H1 (cell line): ENCODE measurements around the gene TLK1. TPM values are rescaled to one million over a fixed set of nuclear protein-coding genes. Genes with fewer than 3 reads are reported as not detected.

Source experiments
- CTCF ChIA-PET: fragments of 300-600 bp; sonication (Branson Sonifier 250); formaldehyde crosslinking; loops from one replicate; lab custom pipeline; 2021; ENCODE audit not compliant: partially characterized antibody; lab: Charles Lee
- POLR2A ChIA-PET: fragments of 300-600 bp; sonication (Branson Sonifier 250); formaldehyde crosslinking; loops from one replicate; lab custom pipeline; 2021; ENCODE audit warnings: inconsistent platforms; ENCODE audit not compliant: partially characterized antibody; lab: Charles Lee
- DNase-seq, 2 experiments: peaks; one replicate each; pipeline versions ENCODE4 v3.0.0 to v3.0.0-alpha.2; 2010 to 2022; ENCODE audit warnings: low spot score in 2 of 2, low read depth in 1 of 2, mixed read lengths in 1 of 2
- FAIRE-seq: peaks from 2 replicates; lab custom pipeline; 2011; peaks lifted over from hg19 to GRCh38; lab: Jason Lieb, UNC
- H2AFZ ChIP-seq: 2 replicates; pipeline ENCODE4 v1.8.1; 2012; ENCODE audit warnings: low read length, inconsistent platforms
- H2AK5ac ChIP-seq: 2 replicates; pipeline ENCODE4 v1.6.1; 2013; ENCODE audit warnings: low read depth, low read length
- H2BK120ac ChIP-seq: replicated peaks from 2 replicates; pipeline ENCODE3; 2013; ENCODE audit warnings: low read depth, low read length, inconsistent platforms
- H2BK12ac ChIP-seq: 2 replicates; pipeline ENCODE4 v1.6.1; 2013; ENCODE audit warnings: low read depth, low read length
- H2BK15ac ChIP-seq: 2 replicates; pipeline ENCODE4 v1.6.1; 2013; ENCODE audit warnings: low read length
- H2BK20ac ChIP-seq: 2 replicates; pipeline ENCODE4 v1.6.1; 2013; ENCODE audit warnings: low read length
- H2BK5ac ChIP-seq: 2 replicates; pipeline ENCODE4 v1.6.1; 2013; ENCODE audit warnings: low read depth, low read length
- H3K14ac ChIP-seq: 2 replicates; pipeline ENCODE4 v1.6.1; 2013; ENCODE audit warnings: inconsistent platforms; ENCODE audit not compliant: insufficient read length
- H3K18ac ChIP-seq: 2 replicates; pipeline ENCODE4 v1.6.1; 2013; ENCODE audit warnings: low read length; ENCODE audit errors: extremely low read depth
- H3K23ac ChIP-seq: 2 replicates; pipeline ENCODE4 v1.6.1; 2013; ENCODE audit warnings: inconsistent platforms; ENCODE audit not compliant: insufficient read length
- H3K23me2 ChIP-seq: 2 replicates; pipeline ENCODE4 v1.6.1; 2013; ENCODE audit warnings: low read depth, low read length
- H3K27ac ChIP-seq: 2 replicates; pipeline ENCODE4 v1.6.1; 2011; ENCODE audit warnings: low read depth, low read length, inconsistent platforms
- H3K27me3 ChIP-seq, 4 experiments: replicated peaks in 1 of 4; 1 replicate in 1 of 4; 2 replicates in 3 of 4; pipeline versions ENCODE4 v1.6.1 to v1.8.1; 2011 to 2013; ENCODE audit warnings: low read length in 3 of 4, mild to moderate bottlenecking in 3 of 4, inconsistent platforms in 2 of 4, mixed read lengths in 2 of 4, moderate library complexity in 1 of 4; ENCODE audit not compliant: control insufficient read depth in 3 of 4, insufficient read depth in 3 of 4; ENCODE audit errors: extremely low read depth in 1 of 4
- H3K36me3 ChIP-seq, 4 experiments: 2 replicates each; pipeline versions ENCODE4 v1.6.1 to v1.8.1; 2011 to 2013; ENCODE audit warnings: mild to moderate bottlenecking in 4 of 4, low read length in 3 of 4, moderate library complexity in 2 of 4, control low read depth in 1 of 4, inconsistent platforms in 1 of 4; ENCODE audit not compliant: insufficient read depth in 4 of 4, control insufficient read depth in 2 of 4
- H3K4ac ChIP-seq: replicated peaks from 2 replicates; pipeline ENCODE3; 2013; ENCODE audit warnings: low read length, low read depth, mixed read lengths, inconsistent platforms; ENCODE audit not compliant: insufficient read length
- H3K4me1 ChIP-seq, 4 experiments: replicated peaks in 1 of 4; 1 replicate in 1 of 4; 2 replicates in 3 of 4; pipeline versions ENCODE4 v1.6.1 to v1.8.1; 2011 to 2013; ENCODE audit warnings: low read length in 3 of 4, inconsistent platforms in 2 of 4, mixed read lengths in 1 of 4; ENCODE audit not compliant: insufficient read depth in 4 of 4, control insufficient read depth in 3 of 4
- H3K4me2 ChIP-seq, 2 experiments: 2 replicates each; pipeline versions ENCODE4 v1.6.1 to v1.8.1; 2011 to 2013; ENCODE audit warnings: low read depth in 2 of 2, low read length in 2 of 2, control low read depth in 1 of 2, inconsistent platforms in 1 of 2, mild to moderate bottlenecking in 1 of 2; ENCODE audit not compliant: insufficient read depth in 1 of 2
- H3K4me3 ChIP-seq, 4 experiments: fragments of 200-600, 300-600 bp in 1 of 4; sonication (generic), shearing (Covaris generic), sonication (Bioruptor Twin) in 1 of 4; 2 replicates each; pipeline versions ENCODE4 v1.5.1 to v1.8.1; 2011 to 2016; ENCODE audit warnings: low read length in 4 of 4, low read depth in 3 of 4, control low read depth in 2 of 4, inconsistent platforms in 2 of 4, mild to moderate bottlenecking in 2 of 4, mixed read lengths in 1 of 4, moderate library complexity in 1 of 4; ENCODE audit not compliant: insufficient read depth in 2 of 4; ENCODE audit errors: extremely low read depth in 1 of 4
- H3K56ac ChIP-seq: replicated peaks from 2 replicates; pipeline ENCODE3; 2013; ENCODE audit warnings: low read depth, mild to moderate bottlenecking, mixed read lengths, low read length, inconsistent platforms; ENCODE audit not compliant: insufficient read length
- H3K79me1 ChIP-seq: 2 replicates; pipeline ENCODE4 v1.6.1; 2013; ENCODE audit warnings: low read depth, low read length, control low read depth
- H3K79me2 ChIP-seq, 2 experiments: 2 replicates each; pipeline versions ENCODE4 v1.6.1 to v1.8.1; 2012 to 2013; ENCODE audit warnings: low read length in 2 of 2, mild to moderate bottlenecking in 2 of 2, inconsistent platforms in 1 of 2; ENCODE audit not compliant: insufficient read depth in 2 of 2, control insufficient read depth in 1 of 2
- H3K9ac ChIP-seq, 4 experiments: replicated peaks in 1 of 4; 1 replicate in 1 of 4; 2 replicates in 3 of 4; pipeline versions ENCODE4 v1.6.1 to v1.8.1; 2011 to 2013; ENCODE audit warnings: low read depth in 3 of 4, low read length in 3 of 4, control low read depth in 2 of 4, mild to moderate bottlenecking in 2 of 4, moderate library complexity in 2 of 4, inconsistent platforms in 1 of 4; ENCODE audit errors: extremely low read depth in 1 of 4
- H3K9me3 ChIP-seq, 2 experiments: 2 replicates each; pipeline versions ENCODE4 v1.6.1 to v1.8.1; 2012 to 2013; ENCODE audit warnings: mild to moderate bottlenecking in 2 of 2, moderate library complexity in 2 of 2, control low read depth in 1 of 2, inconsistent platforms in 1 of 2, low read depth in 1 of 2, low read length in 1 of 2, mixed read lengths in 1 of 2; ENCODE audit not compliant: insufficient read depth in 2 of 2
- H4K20me1 ChIP-seq, 2 experiments: replicated peaks in 1 of 2; 2 replicates each; pipeline versions ENCODE3 to v1.8.1; 2011 to 2013; ENCODE audit warnings: inconsistent platforms in 2 of 2, low read length in 2 of 2, mild to moderate bottlenecking in 1 of 2; ENCODE audit not compliant: insufficient read depth in 2 of 2, control insufficient read depth in 1 of 2
- H4K5ac ChIP-seq: 2 replicates; pipeline ENCODE4 v1.6.1; 2013; ENCODE audit warnings: low read length, low read depth, mixed read lengths, inconsistent platforms; ENCODE audit not compliant: insufficient read length
- H4K8ac ChIP-seq: 2 replicates; pipeline ENCODE4 v1.8.0; 2013; ENCODE audit warnings: mild to moderate bottlenecking, moderate library complexity, low read length, inconsistent platforms; ENCODE audit not compliant: insufficient read depth; ENCODE audit errors: extremely low read depth
- H4K91ac ChIP-seq: replicated peaks from 2 replicates; pipeline ENCODE3; 2013; ENCODE audit warnings: low read length, mixed read lengths, inconsistent platforms; ENCODE audit not compliant: insufficient read length
- ATF2 ChIP-seq: IDR thresholded peaks from 2 replicates; pipeline ENCODE4 v1.6.1; 2012; ENCODE audit warnings: low read length, inconsistent platforms
- BCL11A ChIP-seq, 2 experiments: IDR thresholded peaks; one replicate each; pipeline ENCODE4 v1.6.1; 2011; ENCODE audit warnings: low read depth in 2 of 2, low read length in 2 of 2, mild to moderate bottlenecking in 2 of 2
- JUN ChIP-seq: IDR thresholded peaks from 2 replicates; pipeline ENCODE4 v1.6.1; 2011; ENCODE audit warnings: low read depth, mild to moderate bottlenecking, improper control_type of control experiment, low read length
- MAX ChIP-seq: IDR thresholded peaks from 2 replicates; pipeline ENCODE4 v1.6.1; 2012; ENCODE audit warnings: inconsistent platforms
- NRF1 ChIP-seq: IDR thresholded peaks from 2 replicates; pipeline ENCODE4 v1.6.1; 2011; ENCODE audit warnings: mild to moderate bottlenecking, low read depth, low read length, improper control_type of control experiment
- POLR2A ChIP-seq, 2 experiments: IDR thresholded peaks; 1 replicate in 1 of 2; 2 replicates in 1 of 2; pipeline ENCODE4 v1.6.1; 2011; ENCODE audit warnings: low read depth in 2 of 2, low read length in 2 of 2, mild to moderate bottlenecking in 2 of 2; ENCODE audit errors: control extremely low read depth in 1 of 2
- RFX5 ChIP-seq: IDR thresholded peaks from 2 replicates; pipeline ENCODE4 v1.6.1; 2011; ENCODE audit warnings: low read depth, low read length, improper control_type of control experiment, borderline replicate concordance
- SIX5 ChIP-seq: IDR thresholded peaks from 2 replicates; pipeline ENCODE4 v1.6.1; 2011; ENCODE audit warnings: mild to moderate bottlenecking, low read depth, low read length
- SP4 ChIP-seq: IDR thresholded peaks from 2 replicates; pipeline ENCODE4 v1.6.1; 2012; ENCODE audit warnings: low read length, inconsistent platforms
- TAF1 ChIP-seq: IDR thresholded peaks from 2 replicates; pipeline ENCODE4 v1.6.1; 2011; ENCODE audit warnings: mild to moderate bottlenecking, low read depth, low read length
- USF2 ChIP-seq: IDR thresholded peaks from 2 replicates; pipeline ENCODE4 v1.6.1; 2011; ENCODE audit warnings: low read length, improper control_type of control experiment
- whole genome bisulfite sequencing, 2 experiments: shearing (Covaris generic) in 1 of 2; methylation state at CpG; one replicate each; pipeline versions ENCODE4 v1.1.6 to v1.1.7; 2013 to 2015; ENCODE audit warnings: low lambda C conversion rate in 2 of 2, mixed read lengths in 2 of 2, inconsistent platforms in 1 of 2, low coverage in 1 of 2, missing lambda C conversion rate in 1 of 2; ENCODE audit not compliant: insufficient replicate concordance in 2 of 2, insufficient coverage in 1 of 2, insufficient read length in 1 of 2; ENCODE audit errors: extremely low coverage in 1 of 2, missing lambda C conversion rate in 1 of 2; 5-methylcytosine and 5-hydroxymethylcytosine counted together
- polyA plus RNA-seq, 7 experiments: library from polyadenylated mRNA; depleted of rRNA in 3 of 7; stranded (reverse) in 5 of 7; unstranded in 2 of 7; fragments of >200 nt in 5 of 7; fragments of 200-250 nt in 2 of 7; gene quantifications; 1 replicate in 5 of 7; 2 replicates in 1 of 7; 4 replicates in 1 of 7; pipeline versions ENCODE4 v1.2.1 to v1.2.3, GENCODE V29; 2011 to 2013; ENCODE audit warnings: missing spikeins in 2 of 7, mixed read lengths in 2 of 7
- total RNA-seq: library from RNA; stranded (reverse); fragmentation: NEBNext Ultra II Directional; extraction: Animal tissue kit (Norgen Biotek cat#: 25700); gene quantifications from 2 replicates; pipeline ENCODE4 v1.2.1, GENCODE V29; 2021

Gene TLK1
- total and polyA plus RNA-seq, 2 of the 8 experiments (the other 6 are each of a cell fraction or from before 2014, with no cell fraction given) = 11.2 to 102 TPM

- Histone ChIP-seq H2AK5ac (no peak overlapping the region), H2BK20ac (no peak overlapping the region), H3K23me2 (no peaks in the 10 kb centered on the region), H3K9ac (no peak overlapping the region), H3K56ac (no peak overlapping the region), H3K27ac (no peak overlapping the region), H4K20me1 (no peaks in the 10 kb centered on the region), H2AFZ (no peak overlapping the region), H3K4me3 (no peak overlapping the region), H4K8ac (no peak overlapping the region), H4K5ac (no peak overlapping the region), H4K91ac (no peak overlapping the region), H3K4me1 (no peaks in the 10 kb centered on the region), H3K27me3 (no peaks in the 10 kb centered on the region), H3K14ac (no peak overlapping the region), H2BK12ac (no peak overlapping the region), H3K23ac (no peak overlapping the region), H2BK120ac (no peak overlapping the region), H3K79me2 (peaks cover 5 to 97% of the 10 kb centered on the region in 2 experiments), H3K4me2 (no peak overlapping the region), H3K79me1 (no peaks in the 10 kb centered on the region; the same call in 1 of the 2 replicates), H2BK5ac (no peak overlapping the region), H2BK15ac (no peak overlapping the region), H3K4ac (no peak overlapping the region), H3K36me3 (no peaks in the 10 kb centered on the region), H3K18ac (no peak overlapping the region), H3K9me3 (no peaks in the 10 kb centered on the region)
- TF ChIP-seq SIX5 (no peak), SP4 (no peak), POLR2A (IDR thresholded peaks at IDR 0.05; ENCODE audit: control extremely low read depth in 1 of 2, low read depth in 2 of 2, low read length in 2 of 2) (no peak), MAX (no peak), USF2 (no peak), NRF1 (no peak), ATF2 (no peak), TAF1 (no peak), BCL11A (IDR thresholded peaks at IDR 0.05; ENCODE audit: low read depth in 2 of 2, low read length in 2 of 2) (no peak), JUN (no peak), RFX5 (no peak)
- no peak for DNase-seq
- CTCF ChIA-PET = no interaction called here
- 90% methylated on average over 3 of the region's 3 CpGs; no CpG with 5 or more reads in 1 of the 2 experiments for WGBS, 2 experiments
- POLR2A ChIA-PET = no interaction called here
- no peak for FAIRE-seq
Measured at GRCh38 chr2:171100370-171100769, 60.3 kb downstream of the TLK1 start.
